Calu3 (cell line): Measurements from ENCODE around the gene HEPACAM. TPM values are rescaled to one million over a fixed set of nuclear protein-coding genes. Genes with fewer than 3 reads are reported as not detected.
"Not testable (repeated sequence)": the region's sequence is repeated elsewhere in the genome, so short reads cannot be mapped to it uniquely, and the experiment has no call there.

Experiments used
- BruUV-seq: library from RNA; stranded (reverse); fragments of 400-500 nt; replicated peaks from 2 replicates; lab custom pipeline; 2021; lab: Mats Ljungman, UMichigan
- CTCF ChIA-PET: fragments of 300-600 bp; sonication (Branson Sonifier 250); formaldehyde crosslinking; loops from one replicate; lab custom pipeline; 2022; ENCODE audit warnings: antibody characterized with exemption; lab: Charles Lee
- DNase-seq: peaks from one replicate; pipeline ENCODE4 v3.0.0; 2022
- H3K27ac Mint-ChIP-seq: one replicate; pipeline ENCODE4 v1.8.0; 2022; ENCODE audit warnings: mixed read lengths; ENCODE audit not compliant: unreplicated experiment
- H3K27me3 Mint-ChIP-seq: one replicate; pipeline ENCODE4 v1.8.0; 2022; ENCODE audit warnings: mixed read lengths; ENCODE audit not compliant: unreplicated experiment
- H3K36me3 Mint-ChIP-seq: one replicate; pipeline ENCODE4 v1.8.0; 2022; ENCODE audit warnings: mild to moderate bottlenecking, moderate library complexity, mixed read lengths; ENCODE audit not compliant: insufficient read depth, unreplicated experiment
- H3K4me1 Mint-ChIP-seq: one replicate; pipeline ENCODE4 v1.8.0; 2022; ENCODE audit warnings: mild to moderate bottlenecking, low read depth, mixed read lengths; ENCODE audit not compliant: unreplicated experiment
- H3K4me3 Mint-ChIP-seq: one replicate; pipeline ENCODE4 v1.8.0; 2022; ENCODE audit warnings: mild to moderate bottlenecking, low read depth, moderate library complexity, mixed read lengths; ENCODE audit not compliant: unreplicated experiment
- H3K9me3 Mint-ChIP-seq: one replicate; pipeline ENCODE4 v1.8.0; 2022; ENCODE audit warnings: low read depth, mixed read lengths; ENCODE audit not compliant: unreplicated experiment
- intact Hi-C: fragments of 100-400 bp; cut with micrococcal nuclease; formaldehyde crosslinking; loops from one replicate; pipeline ENCODE4 v1.10.0; 2022; ENCODE audit not compliant: unreplicated experiment
- total RNA-seq: library from RNA; stranded (reverse); gene quantifications from 2 replicates; pipeline ENCODE4 v1.2.3, GENCODE V29; 2022
- TF ChIP-seq, protein P1 (sequence below): fragments of 200-600 bp; IDR thresholded peaks from one replicate; pipeline ENCODE4 v1.8.0; 2022; ENCODE audit warnings: antibody characterized with exemption; ENCODE audit not compliant: unreplicated experiment

HEPACAM gene
- total RNA-seq, 1 experiment from 2014 or later, result not detected

DNA sequence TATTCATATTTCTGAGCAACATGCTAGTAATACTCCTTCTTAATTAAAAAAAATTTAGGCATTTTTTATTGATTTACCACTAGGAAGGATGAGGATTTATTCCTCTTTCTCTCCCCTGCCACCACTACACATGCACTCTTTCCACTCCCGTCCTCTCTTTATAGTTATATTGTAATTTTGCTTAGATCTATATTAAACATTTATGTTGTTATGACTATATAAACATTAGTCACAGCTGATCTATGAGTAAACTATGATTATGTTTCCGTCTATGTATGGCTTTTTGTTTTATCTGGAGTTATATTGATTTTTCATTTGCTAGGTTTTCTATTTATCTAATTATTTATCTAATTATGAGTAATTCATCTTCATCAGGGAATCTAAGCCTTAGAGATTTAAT, 36.0 kb upstream of the HEPACAM start:
- intact Hi-C loops, result loop anchor here (2.0 to 5.0 kb wide), 2 partner anchors 85 to 169 kb away; no protein-coding TSS in a partner anchor
- Mint-ChIP-seq H3K36me3 (peaks cover 5% of the 10 kb centered on the region), H3K9me3 (no peaks in the 10 kb centered on the region), H3K4me1 (no peaks in the 10 kb centered on the region), H3K27me3 (no peaks in the 10 kb centered on the region), H3K27ac (no peak overlapping the region), H3K4me3 (no peak overlapping the region)
- TF ChIP-seq, protein P1, sequence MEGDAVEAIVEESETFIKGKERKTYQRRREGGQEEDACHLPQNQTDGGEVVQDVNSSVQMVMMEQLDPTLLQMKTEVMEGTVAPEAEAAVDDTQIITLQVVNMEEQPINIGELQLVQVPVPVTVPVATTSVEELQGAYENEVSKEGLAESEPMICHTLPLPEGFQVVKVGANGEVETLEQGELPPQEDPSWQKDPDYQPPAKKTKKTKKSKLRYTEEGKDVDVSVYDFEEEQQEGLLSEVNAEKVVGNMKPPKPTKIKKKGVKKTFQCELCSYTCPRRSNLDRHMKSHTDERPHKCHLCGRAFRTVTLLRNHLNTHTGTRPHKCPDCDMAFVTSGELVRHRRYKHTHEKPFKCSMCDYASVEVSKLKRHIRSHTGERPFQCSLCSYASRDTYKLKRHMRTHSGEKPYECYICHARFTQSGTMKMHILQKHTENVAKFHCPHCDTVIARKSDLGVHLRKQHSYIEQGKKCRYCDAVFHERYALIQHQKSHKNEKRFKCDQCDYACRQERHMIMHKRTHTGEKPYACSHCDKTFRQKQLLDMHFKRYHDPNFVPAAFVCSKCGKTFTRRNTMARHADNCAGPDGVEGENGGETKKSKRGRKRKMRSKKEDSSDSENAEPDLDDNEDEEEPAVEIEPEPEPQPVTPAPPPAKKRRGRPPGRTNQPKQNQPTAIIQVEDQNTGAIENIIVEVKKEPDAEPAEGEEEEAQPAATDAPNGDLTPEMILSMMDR, result no peak
- no peak for DNase-seq
- BruUV-seq, result no TSS peak
- CTCF ChIA-PET, result interaction anchor here (0.8 kb wide), 1 partner anchor 169 kb away, joined by 3 read pairs; no protein-coding TSS in a partner anchor

DNA sequence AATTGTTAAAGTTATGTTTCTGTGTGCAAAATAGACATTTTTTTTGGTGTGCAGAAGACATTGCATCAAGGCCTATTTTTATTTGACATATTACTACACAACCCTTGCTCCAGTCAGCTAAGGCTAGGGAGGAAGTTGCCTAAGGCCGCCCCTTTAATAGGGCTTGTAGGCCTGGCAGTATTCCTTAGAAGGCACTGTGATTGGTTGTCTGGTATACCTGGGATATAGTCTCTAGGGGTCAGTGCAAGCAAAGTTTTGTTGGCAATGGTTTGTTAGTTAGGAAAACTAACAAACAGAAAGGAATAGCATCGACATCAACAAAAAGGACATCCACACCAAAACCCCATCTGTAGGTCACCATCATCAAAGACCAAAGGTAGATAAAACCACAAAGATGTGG, 35.1 kb upstream of the HEPACAM start:
- DNase-seq, result peak; percentile 17
- H3K36me3 Mint-ChIP-seq, result peaks cover 5% of the 10 kb centered on the region
- BruUV-seq, result no TSS peak
- H3K27ac Mint-ChIP-seq, result no peak overlapping the region
- H3K4me1 Mint-ChIP-seq, result no peaks in the 10 kb centered on the region
- TF ChIP-seq, protein P1, result no peak
- no peak overlapping the region for H3K4me3 Mint-ChIP-seq
- no peaks in the 10 kb centered on the region for H3K9me3 Mint-ChIP-seq
- CTCF ChIA-PET, result interaction anchor here (0.8 kb wide), 1 partner anchor 170 kb away, joined by 3 read pairs; no protein-coding TSS in a partner anchor
- intact Hi-C loops, result loop anchor here (2.0 to 5.0 kb wide), 2 partner anchors 86 to 170 kb away; no protein-coding TSS in a partner anchor
- H3K27me3 Mint-ChIP-seq, result no peaks in the 10 kb centered on the region

DNA sequence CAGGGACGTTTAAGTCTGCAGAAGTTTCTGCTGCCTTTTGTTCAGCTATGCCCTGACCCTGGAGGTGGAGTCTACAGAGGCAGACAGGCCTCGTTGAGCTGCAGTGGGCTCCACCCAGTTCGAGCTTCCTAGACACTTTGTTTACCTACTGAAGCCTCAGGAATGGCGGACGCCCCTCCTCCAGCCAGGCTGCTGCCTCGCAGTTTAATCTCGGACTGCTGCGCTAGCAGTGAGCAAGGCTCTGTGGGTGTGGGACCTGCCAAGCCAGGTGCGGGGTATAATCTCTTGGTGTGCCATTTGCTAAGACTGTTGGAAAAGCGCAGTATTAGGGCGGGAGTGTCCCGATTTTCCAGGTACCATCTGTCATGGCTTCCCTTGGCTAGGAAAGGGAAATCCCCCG, 32.4 kb upstream of the HEPACAM start:
- BruUV-seq, H3K4me3 Mint-ChIP-seq, H3K27ac Mint-ChIP-seq, H3K27me3 Mint-ChIP-seq, DNase-seq, intact Hi-C loops, CTCF ChIA-PET, H3K36me3 Mint-ChIP-seq, H3K9me3 Mint-ChIP-seq, H3K4me1 Mint-ChIP-seq: not testable (repeated sequence)

DNA sequence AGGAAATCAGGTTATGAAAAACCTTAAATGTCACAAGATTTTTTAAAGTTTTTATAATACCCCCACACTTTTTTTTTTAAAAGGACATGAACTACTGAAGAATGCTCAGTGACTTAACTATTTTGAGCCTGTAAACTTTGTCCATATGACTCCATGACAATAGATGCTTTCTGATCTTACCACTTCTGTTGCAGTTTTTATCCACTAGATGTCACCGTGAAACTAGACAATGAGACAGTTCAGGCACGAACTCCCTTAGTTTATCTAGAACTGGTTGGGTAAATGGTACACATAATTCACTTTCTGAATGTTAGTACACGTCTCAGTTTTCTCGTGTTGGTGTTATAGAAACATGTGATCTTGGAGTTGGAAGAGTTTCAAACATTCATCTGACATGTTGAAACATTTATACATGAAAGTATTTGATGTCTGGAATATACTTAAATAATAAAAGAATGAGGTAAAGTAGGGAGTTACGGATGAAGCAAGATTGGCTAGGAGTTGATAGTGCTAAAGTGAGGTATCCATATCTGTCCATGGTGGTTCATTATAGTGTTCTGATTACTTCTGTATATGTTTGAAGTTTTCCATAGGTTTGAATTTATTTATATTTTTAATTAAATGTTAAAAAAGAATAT, 26.2 kb upstream of the HEPACAM start:
- TF ChIP-seq, protein P1, result no peak
- CTCF ChIA-PET, result no interaction called here
- no TSS peak for BruUV-seq
- no peaks in the 10 kb centered on the region for H3K9me3 Mint-ChIP-seq
- no peaks in the 10 kb centered on the region for H3K27me3 Mint-ChIP-seq
- no peak overlapping the region for H3K27ac Mint-ChIP-seq
- intact Hi-C loops, result loop anchor here (1.0 to 5.0 kb wide), 3 partner anchors 179 to 465 kb away; no protein-coding TSS in a partner anchor
- H3K4me3 Mint-ChIP-seq, result no peak overlapping the region
- DNase-seq, result peak; percentile 11
- peaks cover 2% of the 10 kb centered on the region for H3K36me3 Mint-ChIP-seq
- H3K4me1 Mint-ChIP-seq, result no peaks in the 10 kb centered on the region

DNA sequence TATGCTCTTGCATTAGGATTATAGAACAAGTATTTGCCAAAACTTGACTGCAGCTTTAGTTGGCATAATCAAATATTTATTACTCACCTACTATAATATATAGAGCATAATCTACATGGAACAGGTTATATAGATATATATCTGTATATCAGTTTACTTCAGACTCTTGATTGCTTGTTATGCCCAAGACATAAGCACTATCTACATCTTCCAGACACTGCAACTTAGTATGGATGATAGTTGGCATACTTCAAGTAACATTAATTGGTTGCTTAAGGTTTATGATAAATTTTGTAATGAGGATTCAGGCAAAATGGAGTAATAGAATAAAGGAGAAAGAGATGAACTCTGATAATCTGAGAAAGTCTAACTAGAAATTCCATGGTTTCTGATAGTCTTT, 19.2 kb upstream of the HEPACAM start:
- CTCF ChIA-PET, result no interaction called here
- TF ChIP-seq, protein P1, result no peak
- H3K27me3 Mint-ChIP-seq, result no peaks in the 10 kb centered on the region
- no TSS peak for BruUV-seq
- intact Hi-C loops, result loop anchor here (5.0 kb wide), 1 partner anchor 452 kb away; no protein-coding TSS in a partner anchor
- no peak overlapping the region for H3K4me3 Mint-ChIP-seq
- H3K27ac Mint-ChIP-seq, result no peak overlapping the region
- H3K4me1 Mint-ChIP-seq, result no peaks in the 10 kb centered on the region
- no peaks in the 10 kb centered on the region for H3K36me3 Mint-ChIP-seq
- no peaks in the 10 kb centered on the region for H3K9me3 Mint-ChIP-seq
- DNase-seq, result no peak
